DND-41 (cell line): ENCODE data around the gene PCDHA7.
"Not testable (repeated sequence)": the region's sequence is repeated elsewhere in the genome, so short reads cannot be mapped to it uniquely, and the experiment has no call there.

ENCODE experiments used
- ATAC-seq: fragments of 200-7000 bp; cut with Tn5 transposase; 3 replicates; pipeline ENCODE4 v1.9.1; 2021; ENCODE audit warnings: low read depth; ENCODE audit not compliant: insufficient read depth
- DNase-seq: peaks from one replicate; pipeline ENCODE4 v3.0.0-alpha.2; 2020
- H2AFZ ChIP-seq: 2 replicates; pipeline ENCODE4 v1.6.0; 2012; ENCODE audit warnings: low read depth, low read length
- H3K27ac ChIP-seq: 2 replicates; pipeline ENCODE4 v1.5.1; 2012; ENCODE audit warnings: low read length, inconsistent platforms
- H3K27me3 ChIP-seq: fragments of 200-600 bp; sonication (generic); 2 replicates; pipeline ENCODE4 v1.6.0; 2012; ENCODE audit warnings: low read length, mild to moderate bottlenecking, inconsistent platforms; ENCODE audit not compliant: insufficient read depth, poor library complexity
- H3K36me3 ChIP-seq: 2 replicates; pipeline ENCODE4 v1.5.1; 2012; ENCODE audit warnings: low read length, inconsistent platforms; ENCODE audit not compliant: insufficient read depth
- H3K4me1 ChIP-seq: 2 replicates; pipeline ENCODE4 v1.5.1; 2012; ENCODE audit warnings: mild to moderate bottlenecking, low read length; ENCODE audit not compliant: insufficient read depth
- H3K4me2 ChIP-seq: 2 replicates; pipeline ENCODE4 v1.6.0; 2012; ENCODE audit warnings: mild to moderate bottlenecking, moderate library complexity, low read length, inconsistent platforms; ENCODE audit not compliant: insufficient read depth
- H3K4me3 ChIP-seq, 2 experiments: fragments of 200-600 bp in 1 of 2; shearing (Covaris generic) in 1 of 2; 2 replicates each; pipeline ENCODE4 v1.5.1; 2012 to 2016; ENCODE audit warnings: inconsistent platforms in 2 of 2, low read length in 2 of 2, mild to moderate bottlenecking in 2 of 2, low read depth in 1 of 2, moderate library complexity in 1 of 2
- H3K79me2 ChIP-seq: 2 replicates; pipeline ENCODE4 v1.6.0; 2012; ENCODE audit warnings: low read length, inconsistent platforms; ENCODE audit not compliant: insufficient read depth
- H3K9ac ChIP-seq: 2 replicates; pipeline ENCODE4 v1.6.0; 2012; ENCODE audit warnings: low read depth, mild to moderate bottlenecking, inconsistent platforms, low read length, moderate library complexity
- H3K9me3 ChIP-seq: 2 replicates; pipeline ENCODE4 v1.5.1; 2012; ENCODE audit warnings: low read length, moderate library complexity, mild to moderate bottlenecking, inconsistent platforms; ENCODE audit not compliant: insufficient read depth, severe bottlenecking
- H4K20me1 ChIP-seq: 2 replicates; pipeline ENCODE4 v1.6.0; 2012; ENCODE audit warnings: low read length; ENCODE audit not compliant: insufficient read depth
- CTCF ChIP-seq: IDR thresholded peaks from 2 replicates; pipeline ENCODE4 v1.5.1; 2012; ENCODE audit warnings: borderline replicate concordance, low read length, moderate library complexity, mild to moderate bottlenecking; ENCODE audit not compliant: poor library complexity, severe bottlenecking; ENCODE audit errors: extremely low read depth
- EZH2 ChIP-seq: IDR thresholded peaks from 3 replicates; pipeline ENCODE4 v1.6.1; 2012; ENCODE audit warnings: borderline replicate concordance, low read depth, mild to moderate bottlenecking, moderate library complexity, low read length, inconsistent platforms; ENCODE audit not compliant: severe bottlenecking

The PCDHA7 gene

GRCh38 chr5:140796718-140797095, 37.4 kb upstream of the PCDHA7 start:
- DNase-seq (no peak), ATAC-seq (no peak)
- no peak overlapping the region for H3K4me3 ChIP-seq
- peaks cover 3% of the 10 kb centered on the region for H3K27me3 ChIP-seq
- H3K9ac ChIP-seq: no peak overlapping the region
- H3K4me1 ChIP-seq: no peaks in the 10 kb centered on the region
- H3K4me2 ChIP-seq: no peak overlapping the region
- H4K20me1 ChIP-seq: no peaks in the 10 kb centered on the region
- no peak overlapping the region for H2AFZ ChIP-seq
- H3K79me2 ChIP-seq: no peaks in the 10 kb centered on the region
- H3K27ac ChIP-seq: no peak overlapping the region
- H3K9me3 ChIP-seq: no peaks in the 10 kb centered on the region
- no peaks in the 10 kb centered on the region for H3K36me3 ChIP-seq
- no peak for TF ChIP-seq CTCF
- no peak for TF ChIP-seq EZH2

- DNase-seq: no peak
- no peak within 1 kb of the TSS for H3K4me2 ChIP-seq
Measured at GRCh38 chr5:140800816-140801493, 33.1 kb upstream of the PCDHA7 start, which contains the start of gene PCDHA3. PCDHA3 (plus strand) TSS chr5:140801057.

GRCh38 chr5:140801494-140801841, 32.6 kb upstream of the PCDHA7 start:
- DNase-seq (no peak), ATAC-seq (no peak)
- no peaks in the 10 kb centered on the region for H4K20me1 ChIP-seq
- H3K9me3 ChIP-seq: no peaks in the 10 kb centered on the region
- no peaks in the 10 kb centered on the region for H3K36me3 ChIP-seq
- H3K27me3 ChIP-seq: no peaks in the 10 kb centered on the region
- TF ChIP-seq CTCF (no peak), EZH2 (no peak)
- no peak overlapping the region for H3K27ac ChIP-seq
- H3K4me1 ChIP-seq: no peaks in the 10 kb centered on the region
- H3K4me3 ChIP-seq: no peak overlapping the region
- no peak overlapping the region for H3K4me2 ChIP-seq
- no peaks in the 10 kb centered on the region for H3K79me2 ChIP-seq
- H3K9ac ChIP-seq: no peak overlapping the region
- H2AFZ ChIP-seq: no peak overlapping the region

More at GRCh38 chr5:140800816-140801493, 33.1 kb upstream of the PCDHA7 start, which contains the start of gene PCDHA3:
- no peak within 1 kb of the TSS for H3K4me3 ChIP-seq
- no peaks in the 10 kb centered on the region for H3K4me1 ChIP-seq
- no peak within 1 kb of the TSS for H3K27ac ChIP-seq
- TF ChIP-seq EZH2 (no peak), CTCF (peak; percentile 19)
- H4K20me1 ChIP-seq: no peaks in the 10 kb centered on the region
- no peaks in the 10 kb centered on the region for H3K36me3 ChIP-seq
- H3K79me2 ChIP-seq: no peaks in the 10 kb centered on the region
- no peak within 1 kb of the TSS for H3K9ac ChIP-seq
- H3K9me3 ChIP-seq: no peaks in the 10 kb centered on the region
- H3K27me3 ChIP-seq: no peaks in the 10 kb centered on the region
- H2AFZ ChIP-seq: no peak within 1 kb of the TSS
- no peak for ATAC-seq

- H3K4me1 ChIP-seq, H2AFZ ChIP-seq, ATAC-seq, H3K36me3 ChIP-seq, H3K79me2 ChIP-seq, H3K27me3 ChIP-seq, DNase-seq, H3K4me3 ChIP-seq, H4K20me1 ChIP-seq, H3K9me3 ChIP-seq, H3K9ac ChIP-seq, H3K4me2 ChIP-seq, H3K27ac ChIP-seq: not testable (repeated sequence)
Measured at GRCh38 chr5:140802381-140802780, 31.7 kb upstream of the PCDHA7 start.
